Inferior parietal cortex (tissue), 1 donor: ENCODE measurements around the gene APOLD1.
"Not testable (repeated sequence)": the region's sequence is repeated elsewhere in the genome, so short reads cannot be mapped to it uniquely, and the experiment has no call there.

Source experiments
- DNase-seq: peaks from one replicate; pipeline ENCODE4 v3.0.0-alpha.2; 2016; ENCODE audit errors: extremely low spot score

APOLD1 gene

DNA sequence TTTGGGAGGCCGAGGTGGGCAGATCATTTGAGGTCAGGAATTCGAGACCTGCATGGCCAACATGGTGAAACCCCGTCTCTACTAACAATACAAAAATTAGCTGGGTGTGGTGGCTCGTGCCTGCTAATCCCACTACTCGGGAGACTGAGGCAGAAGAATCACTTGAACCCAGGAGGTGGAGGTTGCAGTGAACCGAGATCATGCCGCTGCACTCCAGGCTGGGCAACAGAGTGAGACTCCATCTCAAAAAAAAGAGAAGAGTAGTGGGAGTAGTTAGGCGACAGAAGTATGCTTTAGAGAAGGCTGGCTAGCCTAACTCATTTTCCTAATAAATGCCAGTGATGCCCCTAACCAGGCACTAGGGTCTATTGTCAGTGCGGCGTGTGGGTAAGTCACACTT lies 54.0 kb downstream of the APOLD1 start:
- not testable (repeated sequence) for DNase-seq

DNA sequence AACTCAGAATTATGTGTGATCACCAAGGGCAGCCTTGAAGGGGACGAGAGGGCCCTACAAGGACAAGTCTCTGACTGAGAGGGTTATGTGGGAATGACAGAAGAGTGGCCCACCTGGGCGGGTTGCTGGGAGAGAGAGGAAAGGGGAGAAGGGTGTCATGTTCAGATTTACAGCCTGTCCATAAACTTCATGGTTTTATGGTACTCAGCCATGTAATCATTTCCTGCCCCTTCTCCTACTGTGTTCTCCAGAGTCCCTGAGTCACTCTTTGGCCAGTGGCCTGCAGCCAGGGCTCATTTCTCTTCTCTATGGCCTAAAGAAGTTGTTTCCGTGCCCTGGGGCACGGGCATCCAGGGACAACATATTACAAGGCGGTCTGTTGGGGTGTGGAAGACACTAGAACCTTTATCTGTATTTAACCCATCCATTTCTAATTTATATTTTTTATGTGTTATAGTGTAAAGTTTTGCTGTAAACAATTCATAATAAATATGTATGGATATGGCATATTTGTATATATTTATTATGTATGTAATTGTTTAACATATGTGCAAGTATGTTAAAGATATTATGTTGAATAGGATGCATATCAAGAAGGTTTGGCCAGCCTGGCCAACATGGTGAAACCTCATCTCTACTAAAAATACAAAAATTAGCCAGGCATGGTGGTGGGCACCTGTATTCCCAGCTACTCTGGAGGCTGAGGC lies 54.6 kb downstream of the APOLD1 start:
- DNase-seq: no peak

DNA sequence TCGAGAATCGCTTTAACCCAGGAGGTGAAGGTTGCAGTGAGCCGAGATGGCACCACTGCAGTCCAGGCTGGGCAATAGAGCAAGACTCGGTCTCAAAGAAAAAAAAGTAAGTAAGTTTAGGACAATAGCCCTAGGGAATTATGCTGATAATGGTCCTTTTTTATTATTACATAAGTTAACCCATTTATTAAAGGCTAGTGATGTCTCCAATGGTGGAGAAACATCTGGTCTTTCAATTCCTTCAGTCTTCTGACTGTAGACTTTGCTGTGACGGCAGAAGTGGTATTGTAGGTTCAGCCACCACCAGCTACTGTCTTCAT lies 55.1 kb downstream of the APOLD1 start:
- DNase-seq: no peak
